Activated CD4-positive, CD25-positive, alpha-beta regulatory T cell treated with anti-CD3 and anti-CD28 coated beads, Interleukin-2, amount 50 U/mL, for 16 hours (primary cell): ENCODE data around the gene CFC1.
"Not testable (repeated sequence)": the region's sequence is repeated elsewhere in the genome, so short reads cannot be mapped to it uniquely, and the experiment has no call there.

Source experiments
- DNase-seq: peaks from one replicate; pipeline ENCODE4 v3.0.0-alpha.2; 2020; ENCODE audit warnings: low read depth, low spot score

Gene CFC1

GRCh38 chr2:130583582-130583981, 15.8 kb downstream of the CFC1 start:
- DNase-seq: not testable (repeated sequence)

- DNase-seq: not testable (repeated sequence)
Observed at GRCh38 chr2:130582970-130583369, 16.4 kb downstream of the CFC1 start.

- not testable (repeated sequence) for DNase-seq
Observed at GRCh38 chr2:130581491-130581890, 17.9 kb downstream of the CFC1 start.

- not testable (repeated sequence) for DNase-seq
Observed at GRCh38 chr2:130579121-130579520, 20.3 kb downstream of the CFC1 start.

DNA sequence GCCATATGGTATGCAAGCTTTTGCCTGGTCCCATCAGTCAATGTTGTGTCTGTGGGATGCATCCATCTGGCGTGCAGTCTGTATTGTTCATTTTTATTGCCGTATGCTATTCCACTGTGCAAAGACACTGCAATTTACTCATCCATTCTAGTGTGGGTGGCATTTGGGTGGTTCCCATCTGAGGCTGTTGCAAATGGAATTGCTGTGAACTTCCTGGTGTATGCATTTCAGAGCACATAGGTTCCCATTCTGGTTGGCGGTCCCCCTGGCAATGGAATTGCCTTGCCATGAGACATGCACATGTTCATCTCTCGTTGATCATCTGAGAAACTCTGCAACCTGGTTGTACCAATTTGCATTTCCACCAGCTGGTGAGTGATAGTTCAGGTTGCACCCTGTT, 21.8 kb downstream of the CFC1 start:
- not testable (repeated sequence) for DNase-seq

DNA sequence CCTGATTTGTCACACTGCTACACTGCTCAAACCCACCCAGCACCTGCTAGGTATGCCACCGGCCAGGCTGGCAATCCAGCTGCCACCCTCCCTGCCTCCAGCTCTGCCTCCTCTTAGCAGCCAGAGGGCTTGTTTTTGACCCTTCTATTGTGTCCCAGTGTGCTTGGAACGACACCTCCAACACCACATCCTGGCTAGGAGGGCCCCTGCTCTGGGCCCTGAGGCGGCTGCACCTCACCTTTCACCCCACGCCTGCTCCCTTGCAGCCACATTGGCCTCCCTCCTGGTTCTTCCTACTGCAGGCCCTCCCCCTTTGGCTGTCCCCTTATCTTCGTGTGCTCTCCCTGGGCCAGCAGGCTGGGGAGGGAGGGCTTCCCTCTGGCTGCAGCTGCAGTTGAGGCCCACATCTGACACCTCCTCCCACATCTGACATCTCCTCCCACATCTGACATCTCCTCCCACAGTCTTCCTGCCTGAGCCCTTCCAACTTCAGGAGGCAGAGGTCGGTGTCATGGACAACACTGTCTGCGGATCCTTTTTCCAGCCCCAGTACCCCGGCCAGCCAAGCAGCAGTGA, 23.1 kb downstream of the CFC1 start:
- DNase-seq: not testable (repeated sequence)

GRCh38 chr2:130574230-130574629, 25.1 kb downstream of the CFC1 start:
- not testable (repeated sequence) for DNase-seq

DNA sequence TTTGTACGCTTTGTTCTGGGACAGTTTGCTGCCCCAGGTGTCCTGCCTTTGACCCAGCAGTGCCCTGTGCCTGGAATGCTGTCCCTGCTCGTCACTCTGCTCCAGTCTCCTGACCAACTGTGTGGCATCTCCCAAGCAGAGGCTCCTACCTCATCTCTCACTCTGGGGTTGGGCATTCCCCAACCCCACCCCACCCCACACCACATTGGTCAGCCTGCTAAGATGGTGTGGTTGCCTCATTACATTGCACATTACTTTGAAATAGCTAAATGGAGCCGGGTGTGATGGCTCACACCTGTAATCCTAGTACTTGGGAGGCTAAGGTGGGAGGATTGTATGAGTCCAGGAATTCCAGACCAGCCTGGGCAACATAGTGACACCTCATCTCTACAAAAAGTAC, 27.4 kb downstream of the CFC1 start:
- not testable (repeated sequence) for DNase-seq

GRCh38 chr2:130566165-130566564, 33.2 kb downstream of the CFC1 start:
- DNase-seq: not testable (repeated sequence)

- not testable (repeated sequence) for DNase-seq
Observed at GRCh38 chr2:130556441-130556840, 42.9 kb downstream of the CFC1 start.

DNA sequence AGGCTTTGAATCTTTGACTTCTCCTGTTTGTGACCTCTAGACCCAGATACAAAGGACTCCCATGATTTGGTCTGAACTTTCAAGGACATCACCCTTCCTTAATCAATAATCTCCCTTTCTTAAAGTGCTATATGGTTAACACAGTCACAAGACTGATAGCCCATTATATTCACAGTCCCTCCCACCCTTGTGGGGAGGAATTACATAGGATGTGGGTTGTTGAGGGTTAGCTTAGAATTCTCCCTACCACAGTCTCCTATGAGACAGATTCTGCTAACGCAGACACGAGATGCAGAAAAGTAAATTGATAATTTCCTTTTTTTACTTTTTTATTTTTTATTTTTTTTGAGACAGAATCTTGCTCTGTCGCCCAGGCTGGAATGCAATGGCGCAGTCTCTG, 45.2 kb downstream of the CFC1 start:
- not testable (repeated sequence) for DNase-seq

GRCh38 chr2:130549475-130549874, 49.9 kb downstream of the CFC1 start:
- not testable (repeated sequence) for DNase-seq

- DNase-seq: not testable (repeated sequence)
Observed at GRCh38 chr2:130548418-130548817, 51.0 kb downstream of the CFC1 start.

DNA sequence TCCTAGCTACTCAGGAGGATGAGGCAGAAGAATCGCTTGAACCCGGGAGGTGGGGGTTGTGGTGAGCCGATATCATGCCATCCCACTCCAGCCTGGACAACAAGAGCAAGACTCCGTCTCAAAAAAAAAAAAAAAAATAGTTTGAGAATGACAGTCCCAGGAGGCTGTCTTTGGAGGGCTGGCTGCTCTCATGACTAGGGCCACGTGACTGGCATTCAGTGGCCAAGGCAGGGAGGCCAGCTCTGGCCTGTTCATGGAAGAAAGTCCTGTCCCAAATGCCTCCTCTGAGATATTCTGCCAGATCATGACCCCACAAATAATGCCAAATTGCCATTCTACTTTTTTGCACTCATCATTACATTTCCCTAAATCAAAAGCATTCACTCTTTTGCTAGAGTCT, 54.4 kb downstream of the CFC1 start:
- DNase-seq: not testable (repeated sequence)

GRCh38 chr2:130543785-130544528, 55.4 kb downstream of the CFC1 start:
- DNase-seq: not testable (repeated sequence)

DNA sequence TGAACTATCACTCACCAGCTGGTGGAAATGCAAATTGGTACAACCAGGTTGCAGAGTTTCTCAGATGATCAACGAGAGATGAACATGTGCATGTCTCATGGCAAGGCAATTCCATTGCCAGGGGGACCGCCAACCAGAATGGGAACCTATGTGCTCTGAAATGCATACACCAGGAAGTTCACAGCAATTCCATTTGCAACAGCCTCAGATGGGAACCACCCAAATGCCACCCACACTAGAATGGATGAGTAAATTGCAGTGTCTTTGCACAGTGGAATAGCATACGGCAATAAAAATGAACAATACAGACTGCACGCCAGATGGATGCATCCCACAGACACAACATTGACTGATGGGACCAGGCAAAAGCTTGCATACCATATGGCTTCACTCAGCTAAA, 56.6 kb downstream of the CFC1 start:
- not testable (repeated sequence) for DNase-seq
